Upper lobe of right lung (tissue), 1 donor: Measurements from ENCODE around the gene SLC25A21. TPM values are rescaled to one million over a fixed set of nuclear protein-coding genes. Genes with fewer than 3 reads are reported as not detected.

Experiments
- ATAC-seq: fragments of 200-7000 bp; cut with Tn5 transposase; one replicate; pipeline ENCODE4 v1.9.1; 2020; ENCODE audit warnings: mild to moderate bottlenecking, moderate library complexity
- DNase-seq: peaks from one replicate; pipeline ENCODE4 v3.0.0-alpha.2; 2020
- H3K27ac ChIP-seq: fragments of 200-600 bp; one replicate; pipeline ENCODE4 v1.8.0; 2022
- H3K27me3 ChIP-seq: fragments of 200-600 bp; one replicate; pipeline ENCODE4 v1.8.0; 2022; ENCODE audit warnings: mild to moderate bottlenecking
- H3K36me3 ChIP-seq: fragments of 200-600 bp; one replicate; pipeline ENCODE4 v1.8.0; 2022
- H3K4me1 ChIP-seq: fragments of 200-600 bp; one replicate; pipeline ENCODE4 v1.8.0; 2022
- H3K4me3 ChIP-seq: fragments of 200-600 bp; one replicate; pipeline ENCODE4 v1.8.0; 2022; ENCODE audit warnings: mild to moderate bottlenecking
- H3K9me3 ChIP-seq: fragments of 200-600 bp; one replicate; pipeline ENCODE4 v1.8.0; 2022
- intact Hi-C: fragments of 100-400 bp; cut with DNase I; formaldehyde crosslinking; loops from one replicate; pipeline ENCODE4 v1.11.0; 2022
- total RNA-seq: library from RNA; stranded (reverse); fragmentation: NEBNext Ultra II Directional; extraction: Animal tissue kit (Norgen Biotek cat#: 25700); gene quantifications from one replicate; pipeline ENCODE4 v1.2.1, GENCODE V29; 2021
- TF ChIP-seq, protein P1 (sequence below): fragments of 200-600 bp; IDR thresholded peaks from one replicate; pipeline ENCODE4 v1.8.0; 2022; ENCODE audit warnings: antibody characterized with exemption
- donor health status: DM: no; HTN: yes; CAD: no; lungs with severe emphysema.

Gene SLC25A21
- total RNA-seq, 1 donor from 2014 or later: 0.35 TPM

DNA sequence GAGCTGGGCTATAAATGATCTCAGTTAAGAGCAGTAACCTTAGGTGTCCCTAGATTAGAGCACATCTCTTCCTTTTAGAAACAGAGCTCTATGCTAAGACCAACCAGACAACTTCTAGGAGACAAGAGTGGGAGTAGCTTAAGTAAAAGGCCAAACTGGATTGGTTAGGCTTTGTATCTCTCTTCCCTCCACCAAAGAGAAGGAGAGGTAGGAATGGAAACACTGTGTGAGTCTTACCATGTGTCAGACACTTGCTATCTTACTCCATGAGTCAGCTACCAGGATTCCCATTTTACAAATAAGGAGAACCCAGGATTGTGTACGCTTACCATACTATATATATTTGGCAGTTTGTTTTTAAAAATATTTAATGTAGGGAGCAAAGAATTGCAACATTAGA lies 387.9 kb downstream of the SLC25A21 start:
- intact Hi-C loops: no loop called here
- Histone ChIP-seq H3K4me1 (no peaks in the 10 kb centered on the region), H3K9me3 (no peaks in the 10 kb centered on the region), H3K36me3 (no peaks in the 10 kb centered on the region), H3K4me3 (no peak overlapping the region), H3K27ac (no peak overlapping the region), H3K27me3 (no peaks in the 10 kb centered on the region)
- no peak for ATAC-seq
- DNase-seq: no peak
- TF ChIP-seq, protein P1, sequence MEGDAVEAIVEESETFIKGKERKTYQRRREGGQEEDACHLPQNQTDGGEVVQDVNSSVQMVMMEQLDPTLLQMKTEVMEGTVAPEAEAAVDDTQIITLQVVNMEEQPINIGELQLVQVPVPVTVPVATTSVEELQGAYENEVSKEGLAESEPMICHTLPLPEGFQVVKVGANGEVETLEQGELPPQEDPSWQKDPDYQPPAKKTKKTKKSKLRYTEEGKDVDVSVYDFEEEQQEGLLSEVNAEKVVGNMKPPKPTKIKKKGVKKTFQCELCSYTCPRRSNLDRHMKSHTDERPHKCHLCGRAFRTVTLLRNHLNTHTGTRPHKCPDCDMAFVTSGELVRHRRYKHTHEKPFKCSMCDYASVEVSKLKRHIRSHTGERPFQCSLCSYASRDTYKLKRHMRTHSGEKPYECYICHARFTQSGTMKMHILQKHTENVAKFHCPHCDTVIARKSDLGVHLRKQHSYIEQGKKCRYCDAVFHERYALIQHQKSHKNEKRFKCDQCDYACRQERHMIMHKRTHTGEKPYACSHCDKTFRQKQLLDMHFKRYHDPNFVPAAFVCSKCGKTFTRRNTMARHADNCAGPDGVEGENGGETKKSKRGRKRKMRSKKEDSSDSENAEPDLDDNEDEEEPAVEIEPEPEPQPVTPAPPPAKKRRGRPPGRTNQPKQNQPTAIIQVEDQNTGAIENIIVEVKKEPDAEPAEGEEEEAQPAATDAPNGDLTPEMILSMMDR: no peak

GRCh38 chr14:36781897-36782296 lies 390.5 kb downstream of the SLC25A21 start:
- DNase-seq (no peak), ATAC-seq (no peak)
- Histone ChIP-seq H3K9me3 (no peaks in the 10 kb centered on the region), H3K4me1 (no peaks in the 10 kb centered on the region), H3K27ac (no peak overlapping the region), H3K27me3 (no peaks in the 10 kb centered on the region), H3K36me3 (no peaks in the 10 kb centered on the region), H3K4me3 (no peak overlapping the region)
- TF ChIP-seq, protein P1: no peak
- intact Hi-C loops: no loop called here

DNA sequence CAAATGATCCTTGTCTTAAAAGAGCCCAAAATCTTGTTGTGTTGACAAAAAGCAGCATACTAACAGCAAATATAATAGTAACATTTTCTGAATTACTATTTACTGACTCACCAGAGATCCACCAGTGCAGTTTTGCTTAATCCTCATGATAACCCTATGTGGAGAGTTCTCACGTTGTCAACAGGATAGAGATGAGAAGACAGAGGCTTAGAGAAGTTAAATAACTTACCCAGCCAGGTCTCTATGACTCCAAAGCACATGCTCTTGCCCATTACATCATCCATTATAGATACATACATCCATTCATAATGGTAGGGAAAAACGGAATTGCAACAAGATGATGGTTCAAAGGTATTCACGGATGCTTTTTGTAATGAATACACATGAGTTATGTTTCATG lies 398.8 kb downstream of the SLC25A21 start:
- TF ChIP-seq, protein P1: no peak
- intact Hi-C loops: no loop called here
- no peak for DNase-seq

GRCh38 chr14:36773136-36773540 lies 399.3 kb downstream of the SLC25A21 start:
- H3K27ac ChIP-seq: no peak overlapping the region
- H3K27me3 ChIP-seq: no peaks in the 10 kb centered on the region
- H3K9me3 ChIP-seq: no peaks in the 10 kb centered on the region
- intact Hi-C loops: no loop called here
- no peaks in the 10 kb centered on the region for H3K4me1 ChIP-seq
- TF ChIP-seq, protein P1: no peak
- ATAC-seq (no peak), DNase-seq (no peak)
- no peak overlapping the region for H3K4me3 ChIP-seq
- no peaks in the 10 kb centered on the region for H3K36me3 ChIP-seq

More for the DNA sequence above, 398.8 kb downstream of the SLC25A21 start:
- no peaks in the 10 kb centered on the region for H3K36me3 ChIP-seq
- H3K4me3 ChIP-seq: no peak overlapping the region
- no peak overlapping the region for H3K27ac ChIP-seq
- H3K27me3 ChIP-seq: no peaks in the 10 kb centered on the region
- no peak for ATAC-seq
- H3K9me3 ChIP-seq: no peaks in the 10 kb centered on the region
- H3K4me1 ChIP-seq: no peaks in the 10 kb centered on the region

DNA sequence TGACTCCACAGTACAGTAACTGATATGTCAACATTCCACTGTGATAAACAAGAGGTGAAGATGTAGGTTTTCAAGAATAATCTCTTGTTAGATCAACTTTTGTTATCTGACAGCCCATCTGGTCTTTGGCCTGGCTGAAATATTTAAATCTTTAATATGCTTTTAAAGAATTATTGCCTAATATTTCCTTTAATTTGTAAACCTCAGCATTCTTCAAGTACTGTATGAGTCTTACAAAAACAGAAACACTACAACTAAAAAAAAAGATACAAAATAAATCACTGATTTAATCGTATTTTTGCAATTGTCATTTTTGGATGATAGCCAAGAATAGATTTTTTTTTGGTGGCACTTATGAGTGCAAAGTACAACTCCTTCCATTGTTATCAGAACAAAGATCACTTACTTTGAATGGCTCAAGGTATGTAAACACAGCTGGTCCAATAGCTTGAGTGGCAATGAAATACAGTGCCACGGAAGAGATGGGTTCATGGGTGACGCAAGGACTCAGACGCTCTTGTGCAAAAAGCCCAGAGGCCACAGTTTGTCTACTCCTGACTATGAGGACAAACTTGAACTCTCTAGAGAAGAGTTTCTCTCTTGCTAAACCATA lies 401.3 kb downstream of the SLC25A21 start:
- Histone ChIP-seq H3K36me3 (no peaks in the 10 kb centered on the region), H3K27ac (no peak overlapping the region), H3K9me3 (no peaks in the 10 kb centered on the region), H3K27me3 (no peaks in the 10 kb centered on the region), H3K4me3 (no peak overlapping the region), H3K4me1 (no peaks in the 10 kb centered on the region)
- DNase-seq: no peak
- ATAC-seq: no peak
- TF ChIP-seq, protein P1: no peak
- intact Hi-C loops: no loop called here
